GM19395 (cell line): Measurements from ENCODE around the gene PDE9A.

Experiments
- ATAC-seq: cut with Tn5 transposase; IDR thresholded peaks from one replicate; pipeline ENCODE4 v1.9.1; 2021; ENCODE audit warnings: mild to moderate bottlenecking, moderate library complexity; ENCODE audit not compliant: unreplicated experiment

The PDE9A gene

GRCh38 chr21:42767561-42767835 is 114.1 kb downstream of the PDE9A start:
- no peak for ATAC-seq

- no peak for ATAC-seq
Measured at GRCh38 chr21:42768324-42769121, 115.1 kb downstream of the PDE9A start.

DNA sequence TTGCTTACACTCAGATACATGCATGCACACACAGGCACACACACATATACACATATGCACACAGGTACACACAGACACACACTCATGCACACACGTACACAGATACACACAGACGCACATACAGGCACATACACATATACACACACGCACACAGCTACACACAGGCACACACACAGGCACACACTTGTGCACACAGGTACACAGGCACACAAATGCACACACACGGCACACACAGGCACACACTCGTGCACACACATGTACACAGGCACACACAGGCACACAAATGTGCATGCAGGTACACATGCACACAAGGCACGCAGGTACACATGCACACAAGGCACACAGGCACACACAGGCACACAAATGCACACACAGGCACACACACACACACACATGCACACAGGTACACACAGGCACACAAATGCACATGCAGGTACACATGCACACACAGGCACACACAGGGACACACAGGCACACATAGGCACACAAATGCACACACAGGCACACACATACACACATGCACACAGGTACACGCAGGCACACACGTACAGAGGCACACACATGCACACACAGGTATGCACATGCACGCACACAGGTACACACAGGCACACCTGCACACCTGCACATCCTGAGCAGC is 115.9 kb downstream of the PDE9A start:
- ATAC-seq, result no peak

DNA sequence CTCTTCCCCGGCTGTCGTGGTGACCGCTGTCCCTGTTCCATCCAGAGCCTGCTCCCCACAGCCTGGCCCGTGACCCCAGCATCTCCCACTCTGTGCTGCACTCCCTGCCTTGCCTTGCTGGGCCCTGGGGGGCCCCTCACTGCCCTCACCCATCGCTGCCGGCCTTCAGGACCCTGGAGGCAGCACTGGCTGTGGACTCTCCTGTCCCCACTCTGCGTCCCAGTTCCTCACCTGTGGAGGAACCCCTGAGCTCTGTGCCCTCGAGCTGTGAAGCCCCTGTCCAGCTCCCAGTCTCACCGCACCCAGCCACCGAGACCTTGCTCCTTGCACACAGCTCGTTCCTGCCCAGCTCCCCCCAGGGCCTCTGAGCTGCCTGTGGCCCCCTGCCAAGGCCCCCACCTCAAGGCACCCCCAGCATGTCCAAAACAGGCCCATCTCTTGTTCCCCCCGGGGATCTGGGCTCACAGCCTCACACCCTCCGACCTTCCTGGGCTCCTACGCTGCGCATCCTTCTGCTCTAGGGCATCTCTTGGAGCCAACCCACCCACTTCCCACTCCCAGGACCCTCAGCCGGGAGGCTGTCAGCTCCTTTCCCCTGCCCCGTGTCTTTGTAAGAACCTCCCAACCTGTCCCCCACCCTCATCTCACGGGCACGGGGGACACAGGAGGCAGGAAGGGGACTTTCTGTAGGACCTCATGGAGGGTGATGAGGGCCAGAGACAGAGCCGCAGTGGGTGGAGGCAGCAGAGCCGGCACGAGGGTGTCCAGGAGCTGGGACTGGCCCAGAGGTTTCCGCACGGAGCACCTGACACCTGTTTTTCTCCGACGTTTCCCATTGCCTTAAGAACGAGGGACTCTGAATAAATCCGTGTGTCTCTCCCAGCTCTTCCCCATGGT is 116.6 kb downstream of the PDE9A start:
- no peak for ATAC-seq

DNA sequence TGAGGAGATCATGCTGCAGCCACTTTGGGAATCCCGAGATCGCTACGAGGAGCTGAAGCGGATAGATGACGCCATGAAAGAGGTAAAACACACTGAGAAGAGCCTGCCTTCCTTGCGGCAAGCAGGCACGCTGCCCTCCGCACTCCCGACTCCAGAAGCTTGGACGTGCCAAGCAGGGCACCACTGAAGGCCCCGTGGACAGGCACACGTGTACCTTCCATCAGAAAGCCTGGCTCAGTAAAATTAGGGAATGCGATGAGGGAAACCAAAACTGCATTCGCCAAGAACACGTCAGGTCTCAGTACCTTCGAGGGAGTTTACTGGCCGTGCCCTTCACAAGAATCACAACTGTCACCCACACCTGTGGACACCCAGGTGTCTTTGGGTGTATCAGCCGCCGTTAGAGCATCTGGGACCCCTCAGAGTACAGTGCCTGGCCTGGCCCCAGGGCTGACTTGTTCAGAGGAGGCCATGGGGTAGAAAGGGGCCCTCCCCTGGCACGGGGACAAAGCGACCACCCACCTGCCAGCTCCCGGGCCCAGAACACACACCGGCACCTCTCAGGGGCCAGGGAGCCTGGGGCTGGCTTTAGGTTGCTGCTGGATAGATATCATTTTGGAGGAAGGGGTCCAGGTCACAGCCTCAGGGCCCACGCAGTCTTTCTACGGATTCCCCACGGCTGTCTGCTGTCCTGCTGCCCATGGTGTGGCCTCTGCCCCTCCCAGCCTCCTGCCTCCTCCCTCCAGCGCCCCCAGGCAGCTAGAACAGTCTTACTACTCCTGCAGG is 117.5 kb downstream of the PDE9A start:
- no peak for ATAC-seq

DNA sequence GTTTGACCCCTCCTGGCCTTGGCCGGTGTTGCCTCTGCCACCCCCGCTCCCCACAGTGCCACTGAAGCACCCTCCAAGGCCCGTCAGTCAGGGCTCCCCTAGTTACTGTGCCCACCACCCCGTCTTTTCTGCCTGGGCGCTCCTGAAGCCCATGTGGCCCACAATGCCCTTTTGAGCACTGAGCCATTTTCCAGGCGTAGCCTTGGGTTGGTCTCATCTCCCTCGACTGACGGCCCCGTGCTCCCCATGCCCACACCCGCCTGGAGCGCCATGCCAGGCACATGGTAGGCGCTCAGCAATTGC is 118.0 kb downstream of the PDE9A start:
- ATAC-seq, result no peak

DNA sequence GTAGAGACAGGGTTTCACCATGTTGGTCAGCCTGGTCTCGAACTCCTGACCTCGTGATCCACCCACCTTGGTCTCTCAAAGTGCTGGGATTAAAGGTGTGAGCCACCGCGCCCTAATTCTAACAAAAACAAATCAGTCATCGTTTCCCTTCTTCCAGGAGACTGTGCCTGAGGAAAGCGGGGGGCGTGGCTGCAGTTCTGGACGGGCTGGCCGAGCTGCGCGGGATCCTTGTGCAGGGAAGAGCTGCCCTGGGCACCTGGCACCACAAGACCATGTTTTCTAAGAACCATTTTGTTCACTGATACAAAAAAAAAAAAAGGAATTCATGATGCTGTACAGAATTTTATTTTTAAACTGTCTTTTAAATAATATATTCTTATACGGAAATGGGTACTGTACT is 121.7 kb downstream of the PDE9A start:
- no peak for ATAC-seq

DNA sequence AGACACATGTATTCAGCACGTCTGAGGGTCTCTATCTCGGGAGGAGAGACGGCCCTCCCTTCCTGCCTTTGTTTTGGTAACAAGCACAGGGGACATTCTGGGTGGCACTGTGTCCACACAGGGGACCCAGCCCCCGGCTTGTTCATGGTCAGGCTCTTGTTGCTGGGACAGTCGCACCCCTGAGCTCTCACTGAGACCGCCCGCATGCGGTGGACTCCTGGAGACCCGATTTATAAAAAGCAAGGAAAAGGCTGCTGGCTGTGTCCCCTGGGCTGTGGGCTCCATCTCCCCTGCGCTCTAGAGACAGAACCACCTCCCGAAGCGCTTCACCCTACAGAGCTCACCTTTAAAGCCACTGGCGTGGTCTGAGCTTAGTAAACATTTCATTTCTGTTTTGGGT is 122.5 kb downstream of the PDE9A start:
- ATAC-seq, result no peak

GRCh38 chr21:42777064-42777756 is 123.8 kb downstream of the PDE9A start:
- no peak for ATAC-seq

DNA sequence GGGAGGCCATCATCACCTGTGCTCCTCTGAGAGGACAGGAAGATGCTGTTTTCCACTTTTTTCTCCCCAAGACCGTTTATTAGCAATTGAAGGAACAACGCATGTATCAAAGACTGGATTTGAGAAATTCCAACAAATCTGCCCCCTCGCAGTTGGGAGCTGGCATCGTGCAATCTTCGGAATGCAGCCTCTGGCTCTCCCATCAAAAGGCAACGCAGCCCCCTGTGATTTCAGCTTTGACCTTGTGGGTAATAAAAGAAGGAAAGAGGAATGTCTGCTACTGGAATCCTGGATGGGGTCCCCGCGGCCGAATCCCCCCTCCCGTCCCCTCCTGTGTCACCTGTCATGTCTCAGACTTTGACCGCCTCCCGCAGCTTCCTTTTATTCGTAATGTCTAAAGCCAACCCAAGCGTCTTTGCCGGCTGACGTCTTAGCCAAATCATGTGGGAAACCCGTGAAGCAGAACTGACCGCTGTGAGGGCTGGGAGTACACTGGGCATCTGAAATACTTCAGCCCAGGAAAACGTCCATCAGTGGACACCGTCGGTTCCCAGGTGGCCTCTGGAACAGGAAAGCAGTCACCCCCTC is 124.4 kb downstream of the PDE9A start:
- ATAC-seq, result no peak

- ATAC-seq, result no peak
Measured at GRCh38 chr21:42779431-42779861, 126.0 kb downstream of the PDE9A start.

DNA sequence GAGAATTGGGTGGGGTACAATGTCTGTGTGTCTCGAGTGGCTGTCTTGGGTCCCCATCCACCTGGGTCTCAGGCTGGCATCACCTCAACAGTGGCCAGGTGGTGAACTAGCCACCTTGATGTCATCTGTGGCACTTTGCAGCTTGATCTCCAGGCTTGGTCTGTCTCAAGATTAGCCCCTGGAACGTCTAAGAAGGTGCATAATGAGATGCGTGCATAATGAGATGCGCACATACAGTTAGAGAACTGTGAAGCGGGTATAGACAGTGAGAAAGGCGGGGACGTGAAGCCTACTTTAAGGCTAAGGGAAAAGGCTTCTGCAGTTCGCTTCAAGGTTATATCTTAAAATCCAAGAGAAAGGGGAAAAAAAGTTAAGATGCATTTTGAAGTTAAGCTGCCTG is 127.2 kb downstream of the PDE9A start:
- ATAC-seq, result no peak

- ATAC-seq, result no peak
Measured at GRCh38 chr21:42781150-42781970, 127.9 kb downstream of the PDE9A start.

- ATAC-seq, result no peak
Measured at GRCh38 chr21:42781971-42782722, 128.7 kb downstream of the PDE9A start.

- ATAC-seq, result no peak
Measured at GRCh38 chr21:42782723-42783242, 129.4 kb downstream of the PDE9A start.

DNA sequence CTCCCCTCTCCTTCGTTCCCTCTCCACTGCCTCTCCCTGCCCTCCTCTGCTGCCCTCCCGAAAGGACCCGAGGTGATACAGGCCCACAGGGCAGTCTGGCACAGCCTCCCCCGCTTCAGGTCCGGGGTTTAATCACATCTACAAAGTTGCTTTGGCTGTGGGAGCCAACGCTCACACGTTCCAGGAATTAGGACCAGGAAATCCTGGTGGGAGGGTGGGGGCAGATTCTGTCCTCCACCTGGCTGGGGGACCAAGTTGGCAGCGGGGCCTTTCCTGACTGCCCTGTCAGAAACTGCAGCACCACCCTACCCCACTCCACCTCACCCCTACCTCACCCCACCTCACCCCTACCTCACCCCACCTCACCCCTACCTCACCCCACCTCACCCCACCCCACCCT is 130.9 kb downstream of the PDE9A start:
- no peak for ATAC-seq

DNA sequence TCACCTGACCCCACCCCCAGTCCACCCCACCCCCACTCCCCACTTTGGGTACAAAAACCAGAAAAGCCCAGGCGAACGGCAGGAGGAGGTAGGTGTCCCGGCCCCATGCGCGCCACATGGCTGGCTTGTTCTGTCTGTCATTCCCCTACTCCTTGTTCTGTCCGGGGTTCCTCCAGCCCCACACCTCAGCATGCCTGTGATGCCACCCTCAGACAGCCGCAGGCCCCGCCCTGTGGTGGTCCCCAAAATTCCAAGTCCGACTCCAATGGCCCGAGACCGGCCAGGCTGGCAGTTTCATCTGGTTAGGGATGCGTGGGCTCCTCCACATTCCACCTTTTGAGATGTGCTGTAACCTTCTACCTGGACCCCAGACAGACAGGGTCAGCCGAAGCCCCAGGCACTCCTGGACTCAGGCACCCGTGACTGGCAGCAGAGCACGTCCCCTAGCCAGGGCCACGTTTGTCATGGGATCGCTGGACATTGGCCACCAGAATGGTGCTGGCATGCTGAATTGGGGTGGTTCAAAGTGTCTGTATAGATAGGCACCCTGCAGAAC is 131.6 kb downstream of the PDE9A start:
- no peak for ATAC-seq
